SKM-1 (cell line): ENCODE data around the gene PSD.

Experiments
- DNase-seq: peaks from one replicate; lab custom pipeline; 2025; ENCODE audit not compliant: unreplicated experiment; lab: John Stamatoyannopoulos, UW

The PSD gene

DNA sequence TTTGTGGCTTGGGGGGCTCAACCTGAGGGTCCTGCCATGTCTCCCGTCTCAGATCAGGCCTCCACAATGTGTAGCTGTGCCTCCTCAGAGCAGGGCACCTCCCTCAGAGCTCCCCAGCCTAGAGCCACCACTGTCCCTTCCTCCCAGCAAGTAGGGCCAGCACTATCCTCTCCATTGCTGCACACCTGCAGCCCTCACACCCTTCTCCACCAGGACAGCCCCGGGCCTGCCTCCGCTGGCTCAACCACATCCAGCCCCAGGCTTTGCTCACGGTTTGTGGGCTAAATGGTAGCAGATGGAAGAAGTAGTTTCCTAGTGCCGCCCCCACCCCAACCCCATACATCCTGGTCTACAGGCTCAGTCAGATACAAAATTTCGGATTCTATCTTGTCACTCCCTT, 13.0 kb downstream of the PSD start:
- DNase-seq = no peak

DNA sequence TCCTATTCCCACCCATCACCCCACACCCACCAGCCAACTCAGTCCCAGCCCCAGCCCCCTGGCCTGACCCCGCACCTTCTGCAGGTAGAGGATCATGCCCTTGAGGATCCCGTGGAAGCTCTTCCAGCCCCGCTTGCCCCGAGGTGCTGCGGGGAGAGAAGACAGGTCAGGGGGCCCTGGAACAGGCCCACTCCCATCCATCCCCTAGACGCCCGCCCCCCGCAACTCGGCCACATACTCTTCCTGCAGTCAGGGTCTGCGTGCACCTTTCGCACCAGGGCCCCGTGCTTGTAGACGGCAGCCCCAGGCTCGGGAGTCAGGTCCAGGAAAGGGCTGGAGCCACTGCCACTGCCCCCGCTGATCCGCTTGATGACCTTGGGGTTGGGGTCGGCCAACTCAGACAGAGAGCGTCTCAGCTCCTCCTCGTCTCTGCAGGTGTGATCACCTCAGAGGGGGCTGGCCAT, 13.4 kb downstream of the PSD start:
- no peak for DNase-seq

- no peak for DNase-seq
These were observed 14.1 kb downstream of the PSD start for GRCh38 chr10:102404361-102405107.

GRCh38 chr10:102403115-102403514, 15.5 kb downstream of the PSD start:
- DNase-seq = no peak

DNA sequence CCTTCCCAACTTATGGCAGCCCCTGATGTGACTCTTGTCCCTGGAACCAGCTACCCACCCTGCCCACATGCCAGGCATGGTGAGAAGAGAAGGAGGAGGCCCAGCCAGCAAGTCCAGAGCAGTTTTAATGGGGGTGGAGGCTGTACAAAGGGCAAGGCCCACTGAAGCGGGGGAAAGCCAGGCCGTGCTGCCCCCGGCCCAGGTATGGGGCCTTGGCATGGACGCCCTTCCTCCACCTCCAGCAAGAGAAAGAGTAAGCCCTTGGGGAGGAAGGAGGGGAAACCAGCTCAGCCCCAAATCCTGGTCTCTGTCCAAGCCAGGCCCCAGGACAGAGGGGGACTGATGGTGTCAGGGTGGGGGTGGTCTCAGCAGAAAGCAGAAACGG, 16.1 kb downstream of the PSD start:
- no peak for DNase-seq

DNA sequence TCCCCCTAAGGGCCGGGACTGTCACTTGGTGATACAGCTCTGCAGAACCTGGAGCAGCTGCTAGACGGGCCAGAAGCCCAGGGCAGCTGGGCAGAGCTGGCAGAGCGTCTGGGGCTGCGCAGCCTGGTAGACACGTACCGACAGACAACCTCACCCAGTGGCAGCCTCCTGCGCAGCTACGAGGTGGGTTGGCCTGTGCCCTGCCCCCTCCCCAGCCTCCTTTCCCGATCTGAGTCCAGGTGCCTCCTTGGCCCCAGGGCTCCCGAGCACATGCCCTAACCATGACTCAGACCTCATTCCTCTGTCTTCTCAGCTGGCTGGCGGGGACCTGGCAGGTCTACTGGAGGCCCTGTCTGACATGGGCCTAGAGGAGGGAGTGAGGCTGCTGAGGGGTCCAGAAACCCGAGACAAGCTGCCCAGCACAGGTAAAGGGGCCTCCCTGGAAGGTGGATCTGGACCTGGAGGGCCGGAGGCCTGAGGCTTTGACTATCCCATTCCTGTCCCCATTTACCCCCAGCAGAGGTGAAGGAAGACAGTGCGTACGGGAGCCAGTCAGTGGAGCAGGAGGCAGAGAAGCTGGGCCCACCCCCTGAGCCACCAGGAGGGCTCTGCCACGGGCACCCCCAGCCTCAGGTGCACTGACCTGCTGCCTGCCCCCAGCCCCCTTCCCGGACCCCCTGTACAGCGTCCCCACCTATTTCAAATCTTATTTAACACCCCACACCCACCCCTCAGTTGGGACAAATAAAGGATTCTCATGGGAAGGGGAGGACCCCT, 16.7 kb downstream of the PSD start:
- no peak for DNase-seq

DNA sequence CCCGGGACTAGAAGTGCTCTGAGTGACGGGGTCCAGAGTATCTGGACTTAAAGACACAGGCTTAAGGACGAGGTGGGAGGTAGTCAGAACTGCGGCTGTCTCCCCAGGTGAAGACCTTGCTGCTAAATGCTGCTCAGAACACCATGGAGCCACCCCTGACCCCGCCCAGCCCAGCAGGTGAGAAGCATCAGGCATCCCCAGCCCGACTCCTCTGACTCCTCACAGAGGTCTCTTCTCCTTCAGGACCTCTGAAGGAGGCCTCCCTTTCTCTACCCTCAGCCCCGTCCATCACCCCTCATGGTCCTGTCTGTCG, 17.3 kb downstream of the PSD start:
- no peak for DNase-seq

DNA sequence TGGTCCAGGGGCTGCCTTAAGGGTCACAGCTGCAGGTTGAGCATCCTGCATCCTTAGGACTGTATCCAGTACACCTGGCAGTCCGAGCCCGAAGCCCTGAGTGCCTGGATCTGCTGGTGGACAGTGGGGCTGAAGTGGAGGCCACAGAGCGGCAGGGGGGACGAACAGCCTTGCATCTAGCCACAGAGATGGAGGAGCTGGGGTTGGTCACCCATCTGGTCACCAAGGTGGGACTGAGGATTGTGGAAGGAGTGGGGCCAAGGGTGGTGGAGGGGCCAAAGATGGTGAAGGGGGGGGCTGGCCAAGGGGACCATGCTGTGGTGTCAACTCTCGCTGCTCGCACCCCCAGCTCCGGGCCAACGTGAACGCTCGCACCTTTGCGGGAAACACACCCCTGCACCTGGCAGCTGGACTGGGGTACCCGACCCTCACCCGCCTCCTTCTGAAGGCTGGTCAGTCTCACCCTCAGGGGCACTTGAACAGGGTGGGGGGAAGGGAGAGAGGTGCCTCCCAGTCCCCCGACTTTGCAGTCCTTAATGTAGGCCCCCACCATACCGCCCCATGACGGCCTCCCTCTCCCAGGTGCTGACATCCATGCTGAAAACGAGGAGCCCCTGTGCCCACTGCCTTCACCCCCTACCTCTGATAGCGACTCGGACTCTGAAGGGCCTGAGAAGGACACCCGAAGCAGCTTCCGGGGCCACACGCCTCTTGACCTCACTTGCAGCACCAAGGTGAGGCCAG, 17.8 kb downstream of the PSD start:
- no peak for DNase-seq

DNA sequence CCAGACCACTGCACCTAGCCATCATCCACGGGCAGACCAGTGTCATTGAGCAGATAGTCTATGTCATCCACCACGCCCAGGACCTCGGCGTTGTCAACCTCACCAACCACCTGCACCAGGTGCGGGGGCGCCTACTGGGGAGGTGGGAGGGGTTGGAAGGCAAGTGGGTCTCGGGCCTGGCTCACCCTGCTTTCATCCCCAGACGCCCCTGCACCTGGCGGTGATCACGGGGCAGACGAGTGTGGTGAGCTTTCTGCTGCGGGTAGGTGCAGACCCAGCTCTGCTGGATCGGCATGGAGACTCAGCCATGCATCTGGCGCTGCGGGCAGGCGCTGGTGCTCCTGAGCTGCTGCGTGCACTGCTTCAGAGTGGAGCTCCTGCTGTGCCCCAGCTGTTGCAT, 18.5 kb downstream of the PSD start:
- no peak for DNase-seq

DNA sequence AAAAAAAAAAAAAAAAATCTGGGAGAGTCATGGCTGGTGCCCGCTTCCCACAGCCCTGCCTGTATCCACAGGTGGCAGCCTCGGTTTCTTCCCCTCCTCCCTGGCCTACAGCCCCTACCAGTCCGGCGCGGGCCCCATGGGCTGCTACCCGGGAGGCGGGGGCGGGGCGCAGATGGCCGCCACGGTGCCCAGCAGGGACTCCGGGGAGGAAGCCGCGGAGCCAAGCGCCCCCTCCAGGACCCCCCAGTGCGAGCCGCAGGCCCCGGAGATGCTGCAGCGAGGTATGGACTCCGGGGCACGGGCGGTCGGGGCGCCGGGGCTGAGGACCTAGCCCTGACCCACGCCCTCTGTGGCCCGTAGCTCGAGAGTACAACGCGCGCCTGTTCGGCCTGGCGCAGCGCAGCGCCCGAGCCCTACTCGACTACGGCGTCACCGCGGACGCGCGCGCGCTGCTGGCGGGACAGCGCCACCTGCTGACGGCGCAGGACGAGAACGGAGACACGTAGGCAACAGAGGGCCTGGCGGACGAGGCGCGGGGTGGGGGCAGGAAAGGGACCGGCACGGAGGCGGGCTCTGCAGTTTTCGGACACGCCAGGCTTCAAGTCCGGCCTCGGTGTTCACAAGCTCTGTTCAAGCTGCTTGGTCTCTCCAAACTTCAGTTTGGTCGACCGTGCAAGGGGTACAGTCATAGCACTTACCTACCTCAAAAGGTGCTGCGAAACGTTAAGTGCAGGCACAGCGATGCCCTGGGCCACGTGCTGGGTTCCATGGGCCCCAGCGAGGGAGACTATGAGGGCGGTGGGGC, 19.2 kb downstream of the PSD start:
- DNase-seq = peak; percentile 76

- no peak for DNase-seq
These were observed 20.2 kb downstream of the PSD start for GRCh38 chr10:102398172-102399020.

DNA sequence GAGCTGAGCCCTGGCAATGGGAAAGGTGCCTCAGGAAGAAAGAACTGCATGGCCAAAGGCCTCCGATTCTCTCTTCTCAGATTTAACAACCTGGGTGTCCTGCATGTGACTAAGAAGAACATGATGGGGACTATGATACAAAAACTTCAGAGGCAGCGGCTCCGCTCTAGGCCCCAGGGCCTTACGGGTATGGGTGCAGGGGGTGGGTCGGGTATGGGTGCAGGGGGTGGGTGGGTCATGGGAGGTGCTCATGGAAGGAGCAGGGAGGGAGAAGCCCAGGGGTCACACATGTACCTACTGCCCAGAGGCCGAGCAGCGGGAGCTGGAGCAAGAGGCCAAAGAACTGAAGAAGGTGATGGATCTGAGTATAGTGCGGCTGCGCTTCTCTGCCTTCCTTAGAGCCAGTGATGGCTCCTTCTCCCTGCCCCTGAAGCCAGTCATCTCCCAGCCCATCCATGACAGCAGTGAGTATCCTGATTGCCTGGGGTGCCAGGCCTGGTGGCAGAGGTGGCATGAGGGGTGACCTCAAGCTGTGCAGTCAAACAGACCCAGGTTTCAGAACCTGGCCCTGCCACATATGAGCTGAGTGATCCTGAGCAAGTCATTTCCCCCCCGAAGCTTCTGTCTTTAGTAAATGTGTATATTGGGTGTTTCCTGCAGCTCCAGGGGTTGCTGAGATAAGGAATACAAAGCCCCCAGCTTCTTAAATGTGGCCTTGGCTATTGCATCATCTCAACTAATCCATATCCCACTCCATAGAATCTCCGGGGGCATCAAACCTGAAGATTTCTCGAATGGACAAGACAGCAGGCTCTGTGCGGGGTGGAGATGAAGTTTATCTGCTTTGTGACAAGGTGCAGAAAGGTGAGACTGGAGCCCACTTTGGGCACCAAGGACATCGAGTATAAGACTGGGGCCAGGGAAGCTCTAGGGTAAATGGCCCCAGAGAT, 21.1 kb downstream of the PSD start:
- no peak for DNase-seq

GRCh38 chr10:102396730-102397151, 21.8 kb downstream of the PSD start:
- DNase-seq = no peak

- DNase-seq = no peak
These were observed 22.3 kb downstream of the PSD start for GRCh38 chr10:102396317-102396650.

GRCh38 chr10:102395400-102396316, 22.9 kb downstream of the PSD start, which contains the start of gene NFKB2:
NFKB2 (plus strand) TSS chr10:102395705; CDS start chr10:102395960, 255 bp downstream.
- DNase-seq = peak; percentile 48

DNA sequence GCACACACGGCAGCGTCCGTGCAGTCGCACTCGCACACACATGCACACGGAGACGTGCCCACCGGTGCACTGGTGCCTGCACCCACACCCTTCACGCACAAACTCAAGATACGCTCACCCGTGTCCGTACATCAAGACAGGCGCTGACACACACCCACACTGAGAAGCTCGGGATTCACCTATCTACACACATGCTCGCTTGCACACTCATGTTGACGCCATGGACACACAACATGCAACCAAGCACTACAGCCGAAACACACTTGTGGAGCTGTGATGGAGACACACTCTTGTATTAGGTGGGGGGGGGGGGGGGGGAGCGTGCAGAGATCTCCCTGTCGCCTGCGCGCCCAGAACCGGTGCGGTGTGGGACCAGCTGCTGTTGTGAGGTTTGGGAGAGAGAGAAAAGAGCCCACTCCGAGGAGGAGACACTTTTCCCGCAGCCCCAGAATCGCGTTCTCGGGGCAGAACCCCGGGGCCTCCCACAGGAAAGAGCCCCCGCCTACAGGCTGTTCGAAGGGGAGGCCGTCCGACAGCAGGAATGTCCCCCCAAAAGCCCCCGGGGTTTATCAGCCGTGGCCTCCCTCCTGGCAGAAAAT, 23.7 kb downstream of the PSD start:
- DNase-seq = no peak

DNA sequence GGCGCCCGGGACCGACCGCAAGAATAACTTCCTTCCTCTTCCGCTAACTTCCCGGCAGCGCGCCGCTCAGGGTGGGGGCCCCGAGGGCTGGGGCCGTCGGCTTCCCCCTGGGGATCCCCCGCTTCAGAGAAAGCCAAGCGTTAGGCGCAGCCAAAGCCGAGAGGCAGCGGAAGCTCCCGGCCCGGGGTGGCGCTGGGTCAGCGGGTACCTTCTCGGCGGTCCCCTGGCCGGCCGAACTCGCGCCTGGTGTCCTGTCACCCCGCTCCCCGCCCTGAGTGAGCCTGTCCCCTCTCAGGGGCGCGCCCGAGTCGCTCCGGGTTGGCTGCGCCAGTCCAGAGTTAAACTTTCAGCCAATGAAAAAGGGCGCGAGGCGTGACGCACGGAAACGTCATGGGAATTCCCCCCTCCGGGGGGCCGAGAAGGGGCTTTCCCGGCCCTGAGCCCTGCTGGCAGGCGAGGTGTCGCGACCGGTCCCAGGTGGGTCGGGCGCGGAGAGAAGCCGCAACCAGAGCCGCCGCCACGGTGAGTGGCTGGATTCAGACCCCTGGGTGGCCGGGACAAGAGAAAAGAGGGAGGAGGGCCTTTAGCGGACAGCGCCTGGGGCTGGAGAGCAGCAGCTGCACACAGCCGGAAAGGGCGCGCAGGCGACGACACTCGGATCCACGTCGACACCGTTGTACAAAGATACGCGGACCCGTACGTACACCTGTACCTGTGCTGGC, 24.3 kb downstream of the PSD start:
- DNase-seq = peak; percentile 86
